Gastrocnemius medialis (tissue), 4 donors: ENCODE measurements around the gene MSL2. TPM values are rescaled to one million over a fixed set of nuclear protein-coding genes. Genes with fewer than 3 reads are reported as not detected.

ENCODE experiments used
- ATAC-seq, 2 donors: fragments of 150-250 bp; one replicate each; pipeline ENCODE4 v1.9.1; 2016
- DNase-seq, 2 donors: peaks; one replicate each; pipeline ENCODE4 v3.0.0-alpha.2; 2019
- H3K27ac ChIP-seq, 4 donors: fragments of 200-600 bp; sonication (generic); 1 replicate in 1 of 4; 2 replicates in 3 of 4; pipeline ENCODE4 v1.5.1; 2016 to 2018; ENCODE audit warnings: mild to moderate bottlenecking in 2 of 4, moderate library complexity in 1 of 4
- H3K27me3 ChIP-seq, 3 donors: fragments of 200-600 bp; sonication (generic) in 2 of 3; 1 replicate in 1 of 3; 2 replicates in 2 of 3; pipeline versions ENCODE4 v1.5.1 to v1.6.0; 2016 to 2019; ENCODE audit warnings: mild to moderate bottlenecking in 1 of 3, moderate library complexity in 1 of 3
- H3K36me3 ChIP-seq, 2 donors: fragments of 200-600 bp; sonication (generic) in 1 of 2; one replicate each; pipeline ENCODE4 v1.5.1; 2017 to 2018
- H3K4me1 ChIP-seq, 2 donors: fragments of 200-600 bp; sonication (generic) in 1 of 2; one replicate each; pipeline ENCODE4 v1.5.1; 2016 to 2017; ENCODE audit warnings: mild to moderate bottlenecking in 2 of 2
- H3K4me3 ChIP-seq, 4 donors: fragments of 200-600 bp; sonication (generic) in 3 of 4; 1 replicate in 1 of 4; 2 replicates in 3 of 4; pipeline ENCODE4 v1.5.1; 2016 to 2019; ENCODE audit warnings: mild to moderate bottlenecking in 2 of 4
- H3K9me3 ChIP-seq, 3 donors: fragments of 200-600 bp; sonication (generic) in 2 of 3; 1 replicate in 1 of 3; 2 replicates in 2 of 3; pipeline ENCODE4 v1.5.1; 2016 to 2019
- CTCF ChIP-seq, 5 experiments: fragments of 450-650 bp in 3 of 5; fragments of 200-600 bp in 2 of 5; sonication (generic) in 2 of 5; IDR thresholded peaks in 4 of 5; conservative IDR thresholded peaks in 1 of 5; 1 replicate in 4 of 5; 2 replicates in 1 of 5; pipeline ENCODE4 v1.5.1; 2016 to 2019; ENCODE audit warnings: antibody characterized with exemption in 5 of 5, mild to moderate bottlenecking in 3 of 5, moderate library complexity in 3 of 5
- POLR2A ChIP-seq, 2 donors: fragments of 450-650 bp; IDR thresholded peaks; one replicate each; pipeline ENCODE4 v1.6.1; 2017; ENCODE audit warnings: antibody characterized with exemption in 2 of 2, mild to moderate bottlenecking in 2 of 2, moderate library complexity in 2 of 2
- in situ Hi-C, 4 donors: fragments of 200-750 bp; cut with MboI; loops; one replicate each; pipeline versions ENCODE4 v1.15.0 to v1.8.0; 2017; ENCODE audit warnings: low sequenced_read_pairs in 4 of 4
- intact Hi-C: fragments of 100-400 bp; cut with DNase I; formaldehyde crosslinking; loops from one replicate; pipeline ENCODE4 v1.15.1; 2023; ENCODE audit warnings: low total_unique reads
- total RNA-seq, 4 donors: library from RNA; depleted of rRNA; stranded (reverse); fragments of >200 nt; gene quantifications; one replicate each; pipeline versions ENCODE4 v1.1.0 to v1.2.3, GENCODE V29; 2016

The MSL2 gene
- total RNA-seq = 10 to 100 TPM; 18.2 to 34.7 (median 23.6) TPM

GRCh38 chr3:136196064-136196400, at the start of gene MSL2:
Gene MSL2, minus strand, starts transcription at chr3:136196335. Its CDS starts 1,222 bp downstream, at chr3:136195113.
- Histone ChIP-seq H3K4me3 (peak within 1 kb of the TSS; percentile 84 to 95 (median 92)), H3K9me3 (no peaks in the 10 kb centered on the region), H3K36me3 (no peaks in the 10 kb centered on the region), H3K4me1 (peaks cover 38 to 44% of the 10 kb centered on the region in 2 donors), H3K27ac (peak within 1 kb of the TSS; percentile 91 to 100 (median 100)), H3K27me3 (no peaks in the 10 kb centered on the region)
- peak; percentile 72 to 83 for TF ChIP-seq POLR2A (IDR thresholded peaks at IDR 0.05)
- no peak for TF ChIP-seq CTCF (IDR thresholded peaks at IDR 0.05 in 4 of 5, conservative IDR thresholded peaks at IDR 0.05 in 1 of 5)
- in situ Hi-C loops (loop anchor here in 1 of 4 donors (10.0 kb wide), 1 partner anchor 49 kb away; no protein-coding TSS in a partner anchor), intact Hi-C loops (loop anchor here (1.0 to 5.0 kb wide), 7 partner anchors 33 to 969 kb away; partner anchors contain the start of genes PCCB, PPP2R3A and STAG1)
- peak; percentile 72 to 77 for ATAC-seq
- DNase-seq = no peak

- H3K27me3 ChIP-seq = no peaks in the 10 kb centered on the region
- intact Hi-C loops (no loop called here), in situ Hi-C loops (loop anchor here in 2 of 4 donors (5.0 to 10.0 kb wide), 2 partner anchors 51 to 163 kb away; partner anchors contain the start of gene MSL2 (in 1 of the 2))
- H3K4me1 ChIP-seq = peaks cover 2 to 5% of the 10 kb centered on the region in 2 donors
- DNase-seq (no peak), ATAC-seq (no peak)
- no peaks in the 10 kb centered on the region for H3K36me3 ChIP-seq
- H3K27ac ChIP-seq = no peak overlapping the region
- TF ChIP-seq POLR2A (IDR thresholded peaks at IDR 0.05) (no peak), CTCF (IDR thresholded peaks at IDR 0.05 in 4 of 5, conservative IDR thresholded peaks at IDR 0.05 in 1 of 5) (no peak)
- no peak overlapping the region for H3K4me3 ChIP-seq
- no peaks in the 10 kb centered on the region for H3K9me3 ChIP-seq
Observed at GRCh38 chr3:136245691-136246090, 49.6 kb upstream of the MSL2 start.

- DNase-seq (no peak), ATAC-seq (no peak)
- intact Hi-C loops (no loop called here), in situ Hi-C loops (no loop called here)
- Histone ChIP-seq H3K36me3 (no peaks in the 10 kb centered on the region), H3K9me3 (no peaks in the 10 kb centered on the region), H3K27ac (no peak overlapping the region), H3K4me1 (no peaks in the 10 kb centered on the region), H3K27me3 (no peaks in the 10 kb centered on the region), H3K4me3 (no peak overlapping the region)
- TF ChIP-seq CTCF (IDR thresholded peaks at IDR 0.05 in 4 of 5, conservative IDR thresholded peaks at IDR 0.05 in 1 of 5) (no peak), POLR2A (IDR thresholded peaks at IDR 0.05) (no peak)
Observed at GRCh38 chr3:136239094-136239493, 43.0 kb upstream of the MSL2 start.

GRCh38 chr3:136237961-136238649, 42.0 kb upstream of the MSL2 start:
- intact Hi-C loops (no loop called here), in situ Hi-C loops (no loop called here)
- Histone ChIP-seq H3K9me3 (no peaks in the 10 kb centered on the region), H3K36me3 (no peaks in the 10 kb centered on the region), H3K27me3 (no peaks in the 10 kb centered on the region), H3K4me1 (no peaks in the 10 kb centered on the region), H3K4me3 (no peak overlapping the region), H3K27ac (no peak overlapping the region)
- DNase-seq (no peak), ATAC-seq (no peak)
- TF ChIP-seq POLR2A (IDR thresholded peaks at IDR 0.05) = no peak
- no peak for TF ChIP-seq CTCF (IDR thresholded peaks at IDR 0.05 in 4 of 5, conservative IDR thresholded peaks at IDR 0.05 in 1 of 5)
